CD4-positive, alpha-beta T cell treated with Interleukin-1 beta for 1 hour (primary cell): ENCODE results near the gene CHKA.
A peak's percentile ranks its signal among the peaks of the same experiment; 100 is the strongest.

Source experiments
- DNase-seq, 2 donors: peaks; one replicate each; pipeline ENCODE4 v3.0.0-alpha.2; 2020 to 2022

Gene CHKA

DNA sequence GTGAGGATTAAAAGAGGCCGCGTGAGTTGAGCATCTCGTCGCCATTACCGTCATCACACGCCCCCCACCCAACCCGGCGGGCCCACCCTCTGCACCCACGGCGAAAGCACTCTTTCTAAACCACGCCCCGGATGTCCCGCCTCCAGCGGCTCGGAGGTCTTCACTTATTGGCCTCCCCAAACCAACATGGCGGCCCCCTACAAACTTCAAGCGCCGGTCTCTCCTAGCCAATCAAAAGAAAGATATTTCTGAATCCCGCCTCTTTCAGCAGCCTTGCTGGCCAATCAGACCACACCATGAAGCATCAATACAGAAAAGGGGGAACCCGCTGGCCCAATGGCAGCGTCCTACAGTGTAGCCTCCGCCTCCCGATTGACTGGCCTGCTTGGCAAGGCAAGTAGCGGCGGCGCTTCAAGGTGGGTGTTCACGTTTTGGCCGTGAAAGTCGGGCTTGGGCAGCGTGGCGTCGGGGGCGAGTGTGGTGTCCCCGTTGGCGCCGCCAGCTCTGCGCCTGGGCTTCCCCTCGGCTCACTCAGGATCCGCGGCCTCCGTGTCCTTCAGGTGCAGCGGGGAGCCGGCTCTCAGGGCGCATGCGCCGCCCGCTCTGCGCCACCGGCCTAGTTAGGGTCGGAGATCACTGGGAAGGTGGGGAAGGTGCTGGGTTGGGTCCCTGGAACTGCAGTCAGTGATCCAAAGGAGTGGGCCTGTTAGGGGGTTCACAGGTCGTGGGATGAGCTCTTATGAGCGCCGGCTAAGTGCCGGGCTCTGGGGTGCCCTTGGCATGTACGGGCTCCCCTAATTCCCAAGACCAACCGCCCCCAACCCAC, 90.7 kb downstream of the CHKA start, which contains the start of gene NDUFS8:
Gene NDUFS8, plus strand, starts transcription at position 364 of the 826 bp plus-strand sequence. CDS start 1,471 bp downstream, outside the sequence.
- peak; percentile 98 to 99 for DNase-seq

DNA sequence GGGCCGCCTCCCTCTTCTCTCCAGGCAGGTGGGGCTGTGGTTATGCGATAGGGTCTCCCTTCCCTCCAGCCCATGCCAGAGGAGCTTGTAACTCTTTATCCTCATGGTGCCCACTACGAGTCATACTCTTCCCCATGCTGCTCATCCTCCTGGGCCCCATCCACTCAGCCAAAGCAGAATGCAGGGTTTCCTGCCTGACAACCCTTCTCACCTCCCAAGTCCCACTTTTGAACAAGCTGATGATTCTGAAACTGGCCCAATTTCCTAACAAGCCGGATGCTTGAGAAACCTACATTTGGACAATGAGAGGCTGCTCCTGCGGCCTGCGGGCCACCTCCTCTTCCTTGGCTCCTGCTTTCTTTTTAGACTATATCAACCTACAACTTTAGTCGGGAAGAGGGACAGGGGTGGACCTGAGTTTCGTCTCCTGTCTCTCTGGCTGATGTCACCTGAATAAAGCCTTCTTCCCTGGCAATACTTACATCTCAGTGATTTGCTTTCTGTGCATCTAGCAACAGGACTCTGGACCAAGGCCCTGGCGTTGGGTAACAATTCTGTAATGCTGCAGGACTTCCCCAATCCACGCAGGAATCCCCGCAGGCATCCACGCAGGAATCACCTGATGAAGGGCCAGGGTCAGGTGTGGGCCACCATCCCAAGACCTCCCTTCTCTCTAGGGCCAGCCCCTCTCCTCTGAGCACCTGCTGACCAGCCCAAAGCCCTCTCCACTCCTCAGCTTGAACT, 92.2 kb downstream of the CHKA start:
- no peak for DNase-seq

DNA sequence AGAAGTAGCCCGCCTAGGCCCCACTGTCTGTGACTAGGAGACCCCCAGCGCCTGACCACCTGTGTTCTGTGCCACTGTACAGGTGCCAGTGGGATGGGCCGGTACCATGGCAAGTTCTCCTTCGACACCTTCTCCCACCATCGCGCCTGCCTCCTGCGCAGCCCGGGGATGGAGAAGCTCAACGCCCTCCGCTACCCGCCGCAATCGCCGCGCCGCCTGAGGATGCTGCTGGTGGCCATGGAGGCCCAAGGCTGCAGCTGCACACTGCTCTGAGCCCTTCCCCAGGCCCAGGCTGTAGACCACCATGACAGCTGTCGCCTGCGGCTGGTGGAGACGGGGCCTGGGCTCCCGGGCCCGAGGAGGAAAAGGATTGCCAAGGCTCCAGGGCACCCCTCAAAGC, 93.5 kb downstream of the CHKA start:
- DNase-seq = no peak

DNA sequence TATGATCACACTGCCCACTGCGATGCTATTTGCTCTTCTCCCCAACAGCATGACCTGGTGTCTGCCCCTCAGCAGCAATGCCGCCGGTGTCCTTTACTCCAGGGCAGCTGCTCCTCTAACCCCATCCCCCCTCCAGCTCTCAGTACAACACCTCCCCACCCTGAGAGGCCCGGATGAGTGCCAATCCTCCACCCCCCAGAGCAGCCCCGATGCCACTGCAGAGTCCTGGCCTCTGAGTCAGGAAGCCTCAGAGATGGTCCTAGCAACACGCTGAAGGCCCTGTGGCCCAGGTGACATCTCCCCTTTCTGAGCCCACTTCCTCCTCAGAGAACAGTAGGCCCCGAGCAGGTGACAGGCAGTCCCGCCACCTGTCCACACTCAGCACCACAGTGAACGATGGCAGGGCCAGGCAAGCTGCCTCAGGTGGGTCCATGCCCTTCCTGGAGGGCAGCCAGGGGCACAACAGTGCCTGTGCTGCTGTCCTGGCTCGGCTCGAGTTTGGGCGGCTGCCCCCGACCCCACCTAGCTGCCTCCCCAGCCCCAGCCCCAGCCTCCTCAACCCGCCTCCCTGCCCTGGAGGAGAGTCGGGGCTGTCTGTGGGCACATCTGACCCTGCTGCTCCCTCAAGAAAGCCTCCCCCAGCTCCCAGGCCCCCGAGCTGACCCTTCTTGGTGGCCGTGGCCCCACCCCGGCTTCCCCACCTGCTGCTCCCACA, 94.6 kb downstream of the CHKA start:
- no peak for DNase-seq

DNA sequence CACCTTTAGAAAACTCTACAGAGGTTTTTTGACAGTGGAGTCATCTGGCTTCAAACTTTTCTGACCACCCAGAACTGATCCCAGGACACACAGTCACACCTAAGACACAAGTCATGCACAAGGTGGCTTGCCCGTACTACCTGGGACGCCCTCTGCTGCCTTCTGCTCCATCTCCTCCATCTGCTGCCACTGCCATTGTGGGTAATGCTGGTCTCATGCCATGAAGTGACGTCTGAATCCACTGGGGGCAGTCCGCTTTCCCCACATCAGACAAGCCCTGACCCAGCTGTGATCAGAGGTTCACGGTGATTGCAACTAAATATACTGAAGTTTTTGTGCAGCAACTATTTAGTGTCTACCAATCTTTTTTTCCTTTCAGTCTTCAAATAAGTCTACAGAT, 96.1 kb downstream of the CHKA start:
- no peak for DNase-seq

DNA sequence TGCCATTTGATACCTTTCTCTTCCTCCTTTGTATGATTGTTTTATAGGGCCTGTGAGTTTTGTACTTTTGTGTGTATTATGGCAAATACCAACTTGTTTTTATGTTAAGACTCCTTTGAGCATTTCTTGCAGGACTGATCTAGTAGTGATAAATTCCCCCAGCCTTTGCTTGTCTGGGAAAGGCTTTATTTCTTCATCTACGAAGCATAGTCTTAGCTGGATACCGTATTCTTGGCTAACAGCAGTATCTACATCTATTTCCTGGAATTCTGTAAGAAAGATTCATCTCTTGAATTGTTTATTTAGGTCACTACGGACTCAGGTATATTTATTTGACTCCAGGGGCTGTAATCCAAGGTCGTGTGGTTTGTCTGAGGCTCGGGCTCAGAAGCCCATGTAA, 96.7 kb downstream of the CHKA start:
- DNase-seq = no peak

DNA sequence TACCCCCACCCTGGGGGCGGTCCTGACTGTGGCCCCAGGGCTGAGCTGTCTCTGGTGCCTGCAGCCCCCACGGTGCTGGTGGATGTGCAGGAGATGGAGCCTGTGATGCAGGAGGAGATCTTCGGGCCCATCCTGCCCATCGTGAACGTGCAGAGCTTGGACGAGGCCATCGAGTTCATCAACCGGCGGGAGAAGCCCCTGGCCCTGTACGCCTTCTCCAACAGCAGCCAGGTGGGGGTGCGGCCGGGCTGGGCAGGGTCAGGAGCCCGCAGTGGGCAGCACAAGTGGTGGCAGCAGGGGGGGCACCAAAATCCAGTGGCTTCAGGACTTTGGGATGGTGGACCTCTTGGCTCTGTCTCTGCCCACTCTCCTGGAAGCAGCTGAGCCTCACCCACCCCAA, 98.7 kb downstream of the CHKA start:
- DNase-seq = no peak

DNA sequence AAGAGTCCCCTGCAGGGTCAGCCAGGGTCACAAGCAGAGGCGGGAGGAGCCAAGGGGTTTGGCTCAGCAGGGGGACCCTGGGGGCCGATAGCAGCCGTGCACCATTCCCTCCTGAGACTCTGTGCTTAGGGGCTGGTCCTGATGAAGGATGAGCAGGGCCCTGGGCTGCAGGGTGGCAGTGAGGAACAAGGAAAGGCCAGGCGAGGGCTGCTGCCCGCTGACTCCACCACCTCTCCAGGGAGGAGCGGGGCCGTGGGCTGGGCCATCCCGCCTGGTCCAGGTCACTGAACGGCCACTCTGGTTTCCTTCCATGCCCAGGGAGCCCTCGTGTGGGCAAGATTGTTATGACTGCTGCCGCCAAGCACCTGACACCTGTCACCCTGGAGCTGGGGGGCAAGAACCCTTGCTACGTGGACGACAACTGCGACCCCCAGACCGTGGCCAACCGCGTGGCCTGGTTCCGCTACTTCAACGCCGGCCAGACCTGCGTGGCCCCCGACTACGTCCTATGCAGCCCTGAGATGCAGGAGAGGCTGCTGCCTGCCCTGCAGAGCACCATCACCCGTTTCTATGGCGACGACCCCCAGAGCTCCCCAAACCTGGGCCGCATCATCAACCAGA, 99.9 kb downstream of the CHKA start:
- DNase-seq = no peak

DNA sequence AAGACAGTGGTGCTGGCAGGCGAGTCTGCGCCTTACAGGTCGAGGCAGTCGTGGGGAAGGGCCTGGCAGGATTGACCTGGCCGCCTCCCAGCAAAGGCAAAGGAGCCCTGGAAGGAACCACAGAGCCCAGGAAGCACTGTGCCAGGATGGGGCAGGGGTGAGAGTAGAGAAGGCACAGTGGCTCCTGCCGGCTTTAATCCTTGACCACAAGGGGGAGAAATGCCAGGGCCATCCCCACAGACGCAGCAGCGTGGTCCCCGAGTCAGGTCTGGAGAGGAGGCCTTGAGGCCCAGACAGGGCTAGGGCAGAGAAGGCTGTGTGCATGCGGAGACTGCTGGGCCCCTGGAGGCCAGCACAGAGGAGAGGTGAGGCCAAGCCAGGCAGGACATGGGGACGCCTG, 100.6 kb downstream of the CHKA start:
- no peak for DNase-seq

DNA sequence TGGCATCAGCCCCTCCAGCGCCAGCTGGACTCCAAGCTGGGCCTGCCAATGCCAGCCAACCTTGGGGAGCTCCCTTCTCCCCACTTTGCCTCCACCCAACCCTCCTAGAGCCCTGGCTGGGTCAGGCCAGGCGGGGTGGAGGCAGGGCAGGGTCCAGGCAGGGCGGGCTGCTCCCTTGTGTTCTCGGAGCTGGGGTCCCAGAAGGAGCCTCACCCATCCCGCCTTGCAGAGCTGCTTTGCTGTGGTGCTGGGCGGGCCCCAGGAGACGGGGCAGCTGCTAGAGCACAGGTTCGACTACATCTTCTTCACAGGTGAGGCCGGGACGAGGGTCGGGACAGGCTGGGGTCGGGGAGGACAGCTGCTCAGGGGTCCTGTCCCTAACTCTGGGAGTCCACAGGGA, 101.7 kb downstream of the CHKA start:
- no peak for DNase-seq

DNA sequence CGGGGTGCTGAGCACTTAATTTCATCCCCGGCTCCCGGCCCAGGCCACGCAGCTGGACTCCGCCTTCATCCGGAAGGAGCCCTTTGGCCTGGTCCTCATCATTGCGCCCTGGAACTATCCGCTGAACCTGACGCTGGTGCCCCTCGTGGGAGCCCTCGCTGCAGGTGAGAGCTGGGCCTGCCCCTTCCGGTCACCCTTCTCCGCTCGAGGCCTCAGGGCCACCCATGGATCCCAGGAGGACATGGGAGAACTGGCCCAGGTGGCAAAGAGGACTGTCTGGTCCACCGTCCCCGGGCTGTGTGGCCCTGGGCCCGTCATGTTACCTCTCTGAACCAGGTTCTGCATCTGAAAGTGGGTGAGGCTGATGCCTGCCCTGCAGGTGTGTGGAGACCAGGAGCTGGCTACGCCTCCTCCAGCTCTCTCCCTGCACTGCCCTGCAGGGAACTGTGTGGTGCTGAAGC, 102.4 kb downstream of the CHKA start:
- no peak for DNase-seq

DNA sequence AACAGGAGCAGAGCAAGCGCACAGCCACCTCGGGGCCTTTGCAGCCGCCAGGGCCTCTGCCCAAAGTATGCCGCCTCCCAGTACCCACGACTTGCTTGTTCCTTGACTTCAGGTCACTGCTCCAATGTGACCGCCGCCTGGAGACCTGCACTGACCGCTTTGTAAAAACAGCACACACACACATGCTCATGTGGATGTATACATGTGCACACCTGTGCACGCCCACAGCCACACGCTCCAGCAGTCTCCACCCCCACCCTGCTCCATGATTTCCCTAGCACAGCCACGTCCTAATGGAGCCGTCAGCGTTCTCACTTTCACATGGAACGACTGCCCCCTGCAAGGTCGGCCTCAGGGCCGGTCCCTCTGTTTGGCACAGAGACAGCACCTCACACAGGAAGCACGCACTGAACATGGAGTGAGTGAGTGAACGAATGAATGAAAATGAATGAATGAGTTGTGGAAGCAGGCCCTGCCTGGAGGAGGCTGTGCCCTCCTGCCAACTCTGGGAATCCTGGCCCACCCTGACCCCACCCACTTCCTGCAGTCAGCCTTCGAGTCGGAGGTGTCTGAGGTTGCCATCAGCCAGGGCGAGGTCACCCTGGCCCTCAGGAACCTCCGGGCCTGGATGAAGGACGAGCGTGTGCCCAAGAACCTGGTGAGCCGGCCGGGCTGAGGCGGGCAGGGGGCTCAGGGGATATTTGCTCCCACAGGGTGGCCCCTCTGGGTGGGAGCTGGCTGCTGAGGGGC, 103.0 kb downstream of the CHKA start:
- DNase-seq = no peak

DNA sequence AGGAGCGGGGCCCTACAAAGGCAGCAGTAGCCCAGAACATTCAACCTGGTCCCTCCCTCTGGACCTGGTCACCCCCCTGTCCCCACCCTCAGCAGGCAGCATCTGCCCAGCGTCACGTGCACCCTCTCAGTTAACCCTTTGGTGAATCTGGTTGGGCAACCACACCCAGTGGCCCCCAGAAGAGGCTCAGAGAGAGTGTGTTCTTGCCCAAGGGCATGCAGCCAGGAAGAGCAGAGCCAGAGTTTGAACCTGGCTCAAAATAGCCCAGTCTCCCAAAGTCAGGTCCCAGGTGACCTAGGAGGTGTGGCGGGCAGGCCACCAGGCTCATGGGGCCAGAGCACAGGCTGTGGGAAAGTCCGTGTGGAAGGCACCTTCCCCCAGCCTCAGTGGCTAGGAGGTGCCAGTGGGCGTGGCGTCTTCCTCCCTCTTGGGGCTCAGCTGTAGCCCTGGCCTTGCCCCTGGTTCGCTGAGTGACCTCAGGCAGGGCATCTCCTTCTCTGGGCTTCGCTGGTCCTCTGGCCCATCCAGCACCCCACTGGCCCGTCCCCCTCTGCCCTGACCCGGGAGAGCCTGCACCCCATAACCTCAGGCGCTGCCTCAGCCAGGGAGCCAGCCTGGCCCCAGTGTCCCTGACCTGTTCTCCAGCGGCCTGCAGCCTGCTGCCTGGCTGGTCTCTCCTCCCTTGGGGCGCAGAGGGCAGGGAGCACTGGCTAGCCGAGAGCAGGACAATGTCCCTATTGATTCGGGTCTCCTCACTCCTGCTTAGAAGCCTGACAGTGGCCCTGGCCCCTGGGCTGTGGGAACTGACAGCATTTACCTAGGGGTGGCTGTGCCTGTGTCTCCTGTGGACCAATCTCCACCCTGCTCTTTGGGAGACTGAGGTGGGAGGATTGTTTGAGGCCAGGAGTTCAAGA, 104.0 kb downstream of the CHKA start:
- DNase-seq = no peak

DNA sequence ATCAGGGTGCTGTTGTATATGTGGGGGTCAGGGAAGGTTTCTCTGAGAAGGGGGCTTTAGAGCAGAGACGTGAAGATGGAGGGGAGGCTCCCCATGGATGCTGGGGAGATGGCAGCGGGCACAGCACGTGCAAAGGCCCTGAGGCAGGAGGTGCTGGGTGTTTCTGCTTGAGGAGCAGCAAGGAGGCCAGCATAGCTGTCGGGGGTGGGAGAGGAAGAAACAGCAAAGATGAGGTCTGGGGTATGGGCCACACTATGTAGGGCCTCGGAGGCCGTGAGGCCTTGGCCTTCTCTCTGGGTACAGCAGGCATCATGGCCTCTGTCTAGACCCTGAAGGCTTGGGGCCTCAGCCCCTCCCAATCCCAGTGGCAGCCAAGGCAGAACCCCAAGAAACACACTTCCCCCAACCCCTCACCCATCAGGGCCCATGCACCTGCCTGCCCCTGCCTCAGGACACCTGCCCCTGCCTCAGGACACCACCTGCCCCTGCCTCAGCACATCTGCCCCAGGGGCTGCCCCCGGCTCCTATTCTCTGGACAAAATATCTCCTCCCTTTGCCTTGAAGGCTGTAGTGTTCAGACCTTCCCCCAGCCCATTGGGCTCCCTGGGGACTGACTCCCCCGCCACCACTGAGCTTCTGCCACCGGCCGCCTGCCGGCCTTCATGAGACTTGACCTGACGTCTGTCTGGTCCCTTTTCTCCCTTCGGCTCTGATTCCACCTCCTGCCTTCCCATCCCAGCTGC, 104.9 kb downstream of the CHKA start:
- no peak for DNase-seq

DNA sequence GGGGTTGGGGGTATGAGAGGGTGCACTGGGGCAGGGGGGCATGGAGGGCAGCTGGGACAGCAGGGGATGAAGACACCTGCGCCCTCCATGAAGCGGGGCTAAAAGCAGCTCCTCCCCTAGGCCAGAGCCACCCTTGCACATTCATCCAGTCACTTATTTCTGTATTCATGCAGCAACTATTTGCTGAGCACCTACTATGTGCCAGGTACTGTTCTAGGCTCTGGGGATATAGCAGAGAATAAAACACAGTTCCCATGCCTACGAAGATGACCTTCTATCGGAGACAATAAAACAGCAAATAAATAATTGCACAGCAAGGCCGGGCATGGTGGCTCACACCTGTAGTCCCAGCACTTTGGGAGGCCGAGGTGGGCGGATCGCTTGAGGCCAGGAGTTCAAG, 105.7 kb downstream of the CHKA start:
- no peak for DNase-seq

DNA sequence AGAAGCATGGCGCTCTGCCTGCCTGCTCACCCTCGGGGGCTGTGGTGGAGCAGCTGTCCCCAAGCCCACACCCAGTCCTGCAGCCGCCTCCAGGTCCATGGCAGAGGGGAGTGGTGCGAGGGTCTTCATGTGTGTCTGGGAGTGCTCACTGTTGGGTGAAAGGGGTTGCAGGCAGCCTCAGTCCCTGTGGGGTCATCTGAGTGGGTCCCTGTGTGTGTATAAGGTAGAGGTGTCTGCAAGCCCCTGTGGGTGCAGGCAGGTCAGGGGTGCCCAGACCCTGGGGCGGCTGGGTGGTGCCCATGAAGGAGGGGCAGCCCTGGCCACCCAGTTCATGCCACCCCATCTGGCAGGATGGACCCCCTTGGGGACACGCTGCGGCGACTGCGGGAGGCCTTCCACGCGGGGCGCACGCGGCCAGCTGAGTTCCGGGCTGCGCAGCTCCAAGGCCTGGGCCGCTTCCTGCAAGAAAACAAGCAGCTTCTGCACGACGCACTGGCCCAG, 106.2 kb downstream of the CHKA start:
- no peak for DNase-seq

DNA sequence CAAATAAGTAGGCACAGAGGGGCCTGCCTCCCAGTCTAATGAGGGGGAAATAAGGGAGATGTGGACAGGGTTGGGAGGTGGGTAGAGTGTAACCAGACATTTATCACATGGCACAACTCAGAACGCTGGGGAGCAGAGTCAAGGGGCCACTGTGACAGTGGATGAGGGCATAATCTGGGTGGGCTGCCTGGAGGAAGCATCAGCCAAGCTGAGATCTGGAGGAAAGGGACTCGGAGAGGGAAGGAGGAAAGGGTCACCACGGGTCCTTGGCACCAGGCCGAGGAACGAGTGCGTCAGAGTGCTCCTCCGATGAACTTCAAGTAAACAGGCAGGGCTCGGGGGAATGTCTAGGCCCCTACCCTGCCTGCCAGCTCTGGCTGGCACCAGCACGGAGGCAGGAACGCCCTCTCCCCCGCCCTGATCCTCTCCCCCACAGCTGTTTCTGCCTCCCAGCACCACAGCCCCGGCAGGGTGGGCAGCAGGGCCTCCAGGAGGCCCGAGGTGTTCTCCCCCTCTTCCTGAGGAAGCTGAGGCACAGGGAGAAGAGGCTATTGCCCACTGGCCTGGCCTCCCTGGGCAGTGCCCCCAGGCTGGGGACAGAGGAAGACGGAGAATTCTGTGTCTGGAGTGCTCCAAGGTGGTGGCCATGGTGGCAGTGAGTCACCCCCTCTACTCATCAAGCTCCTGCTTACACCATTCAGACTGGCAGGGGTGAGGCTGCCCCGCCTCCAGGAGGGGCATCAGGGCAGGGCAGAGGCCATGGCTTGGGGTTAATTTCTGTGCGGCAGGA, 106.8 kb downstream of the CHKA start:
- peak in 1 of 2 donors; percentile 40 for DNase-seq

DNA sequence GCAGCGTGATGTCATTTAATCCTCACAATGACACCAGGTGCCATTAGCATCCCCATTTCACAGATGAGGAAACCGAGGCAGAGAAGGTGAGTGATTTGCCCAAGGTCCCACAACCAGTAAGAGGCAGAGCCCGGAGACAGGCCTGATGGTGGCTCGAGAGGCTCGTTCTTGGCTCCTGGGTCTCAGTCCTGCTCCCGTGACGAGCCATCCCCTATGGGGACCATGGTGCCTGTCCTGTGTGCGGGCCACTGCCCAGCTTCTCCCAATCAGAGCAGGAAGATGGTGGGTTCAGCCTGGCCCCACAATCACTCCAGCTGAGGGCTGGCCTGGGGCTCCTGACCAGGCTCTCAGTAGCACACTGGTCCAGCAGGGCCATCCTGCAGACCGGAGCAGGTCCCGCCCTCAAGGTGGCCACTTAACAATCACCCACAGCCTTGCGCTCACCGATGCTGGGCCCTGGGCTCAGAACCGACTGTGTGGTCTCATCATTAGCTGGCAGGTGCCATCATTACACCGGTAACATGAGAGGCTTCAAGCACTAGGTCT, 107.5 kb downstream of the CHKA start:
- no peak for DNase-seq
